ENCODE results near the gene NR1D1. TPM values are rescaled to one million over a fixed set of nuclear protein-coding genes. Genes with fewer than 3 reads are reported as not detected.

NR1D1 gene
- total and polyA plus RNA-seq, 2 of the 13 experiments (the other 11 are each of a cell fraction or from before 2014, with no cell fraction given) = 2.1 to 2.7 TPM

DNA sequence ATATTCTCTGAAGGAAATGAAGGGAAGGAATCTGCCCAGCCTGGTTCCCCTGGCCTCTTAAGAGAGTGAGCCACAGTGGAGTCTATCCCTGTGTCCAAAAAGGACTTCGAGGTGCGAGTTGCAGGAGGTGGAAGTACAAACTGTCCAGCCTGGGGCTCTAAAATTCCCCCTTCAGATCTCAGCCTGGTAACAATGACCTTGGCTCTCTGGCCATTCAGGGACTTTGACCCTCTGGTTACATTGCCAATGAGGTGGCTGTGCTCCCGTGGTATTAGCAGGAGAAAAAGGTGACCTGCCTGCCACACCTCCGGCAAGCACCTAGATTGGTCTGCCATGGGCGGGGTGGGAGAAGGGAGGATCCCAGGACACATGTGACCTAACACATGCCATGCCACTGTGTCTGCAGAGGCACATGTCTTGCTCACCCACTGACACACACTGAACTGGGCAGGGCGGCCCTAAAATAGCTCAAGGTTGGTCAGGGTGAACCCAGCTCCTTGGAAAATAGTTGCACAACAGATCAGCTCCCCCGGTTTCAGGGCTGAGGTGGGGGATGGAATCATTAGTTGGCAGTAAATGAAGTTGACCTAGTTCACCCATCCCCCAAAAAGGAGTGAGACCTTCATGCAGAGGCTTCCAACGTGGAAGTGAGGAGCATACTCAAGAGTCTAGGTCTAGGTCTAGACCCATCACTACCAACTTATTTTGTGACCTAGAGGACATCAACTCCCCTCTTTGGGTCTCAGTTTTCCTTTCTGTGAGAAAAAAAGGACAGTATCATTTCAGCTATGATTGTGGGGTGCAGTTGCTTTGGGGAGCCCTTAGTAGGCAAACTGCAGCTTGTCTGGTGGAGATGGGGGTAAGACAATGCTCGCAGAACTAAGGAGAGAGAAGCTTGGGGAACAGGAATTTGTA, 2.2 kb downstream of the NR1D1 start (continued):
- TF ChIP-seq, protein P1, sequence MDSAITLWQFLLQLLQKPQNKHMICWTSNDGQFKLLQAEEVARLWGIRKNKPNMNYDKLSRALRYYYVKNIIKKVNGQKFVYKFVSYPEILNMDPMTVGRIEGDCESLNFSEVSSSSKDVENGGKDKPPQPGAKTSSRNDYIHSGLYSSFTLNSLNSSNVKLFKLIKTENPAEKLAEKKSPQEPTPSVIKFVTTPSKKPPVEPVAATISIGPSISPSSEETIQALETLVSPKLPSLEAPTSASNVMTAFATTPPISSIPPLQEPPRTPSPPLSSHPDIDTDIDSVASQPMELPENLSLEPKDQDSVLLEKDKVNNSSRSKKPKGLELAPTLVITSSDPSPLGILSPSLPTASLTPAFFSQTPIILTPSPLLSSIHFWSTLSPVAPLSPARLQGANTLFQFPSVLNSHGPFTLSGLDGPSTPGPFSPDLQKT (CRISPR knock-in tag; IDR thresholded peaks at IDR 0.05; ENCODE audit: borderline replicate concordance) = peak; percentile 39; the same call in 1 of the 2 replicates
- TF ChIP-seq ZNF792 (CRISPR knock-in tag; IDR thresholded peaks at IDR 0.05) (peak; percentile 77; the same call in 1 of the 2 replicates), FOXJ3 (CRISPR knock-in tag; IDR thresholded peaks at IDR 0.05; ENCODE audit: borderline replicate concordance) (peak; percentile 74), ZNF800 (CRISPR knock-in tag; IDR thresholded peaks at IDR 0.05) (peak; percentile 35; the same call in 1 of the 2 replicates), PBX2 (CRISPR knock-in tag; IDR thresholded peaks at IDR 0.05) (peak; percentile 1; the same call in 1 of the 2 replicates), ZNF749 (CRISPR knock-in tag; IDR thresholded peaks at IDR 0.05; ENCODE audit: borderline replicate concordance) (peak; percentile 88; the same call in 1 of the 2 replicates), GMEB2 (CRISPR knock-in tag; IDR thresholded peaks at IDR 0.05; ENCODE audit: low read depth) (no peak), JUN (CRISPR knock-in tag; IDR thresholded peaks at IDR 0.05) (peak; percentile 66; the same call in 1 of the 2 replicates), SRSF9 (IDR thresholded peaks at IDR 0.05; ENCODE audit: borderline replicate concordance, insufficient read depth, low read depth, low read length, poor library complexity, severe bottlenecking) (no peak), MEIS1 (CRISPR knock-in tag; IDR thresholded peaks at IDR 0.05; ENCODE audit: borderline replicate concordance) (0 out of 2 replicates have a peak, but pooled peaks have one; percentile 26), ZNF552 (CRISPR knock-in tag; IDR thresholded peaks at IDR 0.05; ENCODE audit: borderline replicate concordance) (peak; percentile 89), ZNF660 (CRISPR knock-in tag; IDR thresholded peaks at IDR 0.05; ENCODE audit: borderline replicate concordance, low read depth) (0 out of 2 replicates have a peak, but pooled peaks have one; percentile 90), ZNF766 (CRISPR knock-in tag; IDR thresholded peaks at IDR 0.05; ENCODE audit: borderline replicate concordance) (peak; percentile 84; the same call in 1 of the 2 replicates), JUND (CRISPR knock-in tag; IDR thresholded peaks at IDR 0.05) (peak; percentile 76; the same call in 1 of the 2 replicates), RBAK (CRISPR knock-in tag; IDR thresholded peaks at IDR 0.05) (peak; percentile 70; the same call in 1 of the 2 replicates), NR2F2 (IDR thresholded peaks at IDR 0.05; ENCODE audit: borderline replicate concordance, low read depth) (peak; percentile 36; the same call in 1 of the 2 replicates), YEATS4 (CRISPR knock-in tag; IDR thresholded peaks at IDR 0.05; ENCODE audit: borderline replicate concordance) (peak; percentile 82)
- TF ChIP-seq, protein P2, sequence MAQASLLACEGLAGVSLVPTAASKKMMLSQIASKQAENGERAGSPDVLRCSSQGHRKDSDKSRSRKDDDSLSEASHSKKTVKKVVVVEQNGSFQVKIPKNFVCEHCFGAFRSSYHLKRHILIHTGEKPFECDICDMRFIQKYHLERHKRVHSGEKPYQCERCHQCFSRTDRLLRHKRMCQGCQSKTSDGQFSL (CRISPR knock-in tag; IDR thresholded peaks at IDR 0.05) = 0 out of 2 replicates have a peak, but pooled peaks have one; percentile 33
- TF ChIP-seq, protein P3, sequence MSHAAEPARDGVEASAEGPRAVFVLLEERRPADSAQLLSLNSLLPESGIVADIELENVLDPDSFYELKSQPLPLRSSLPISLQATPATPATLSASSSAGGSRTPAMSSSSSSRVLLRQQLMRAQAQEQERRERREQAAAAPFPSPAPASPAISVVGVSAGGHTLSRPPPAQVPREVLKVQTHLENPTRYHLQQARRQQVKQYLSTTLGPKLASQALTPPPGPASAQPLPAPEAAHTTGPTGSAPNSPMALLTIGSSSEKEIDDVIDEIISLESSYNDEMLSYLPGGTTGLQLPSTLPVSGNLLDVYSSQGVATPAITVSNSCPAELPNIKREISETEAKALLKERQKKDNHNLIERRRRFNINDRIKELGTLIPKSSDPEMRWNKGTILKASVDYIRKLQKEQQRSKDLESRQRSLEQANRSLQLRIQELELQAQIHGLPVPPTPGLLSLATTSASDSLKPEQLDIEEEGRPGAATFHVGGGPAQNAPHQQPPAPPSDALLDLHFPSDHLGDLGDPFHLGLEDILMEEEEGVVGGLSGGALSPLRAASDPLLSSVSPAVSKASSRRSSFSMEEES (CRISPR knock-in tag; IDR thresholded peaks at IDR 0.05) = peak; percentile 89
